AG09319 (cell line): ENCODE measurements around the gene MTFP1.
"Not testable (repeated sequence)": the region's sequence is repeated elsewhere in the genome, so short reads cannot be mapped to it uniquely, and the experiment has no call there.

Source experiments
- DNase-seq: peaks from one replicate; pipeline ENCODE4 v3.0.0-alpha.2; 2010; ENCODE audit warnings: low read depth; ENCODE audit errors: extremely low read depth
- TF ChIP-seq, protein P1 (sequence below): IDR thresholded peaks from 2 replicates; pipeline ENCODE4 v1.5.1; 2011; ENCODE audit warnings: low read depth, mild to moderate bottlenecking, inconsistent platforms, low read length, moderate library complexity

The MTFP1 gene

DNA sequence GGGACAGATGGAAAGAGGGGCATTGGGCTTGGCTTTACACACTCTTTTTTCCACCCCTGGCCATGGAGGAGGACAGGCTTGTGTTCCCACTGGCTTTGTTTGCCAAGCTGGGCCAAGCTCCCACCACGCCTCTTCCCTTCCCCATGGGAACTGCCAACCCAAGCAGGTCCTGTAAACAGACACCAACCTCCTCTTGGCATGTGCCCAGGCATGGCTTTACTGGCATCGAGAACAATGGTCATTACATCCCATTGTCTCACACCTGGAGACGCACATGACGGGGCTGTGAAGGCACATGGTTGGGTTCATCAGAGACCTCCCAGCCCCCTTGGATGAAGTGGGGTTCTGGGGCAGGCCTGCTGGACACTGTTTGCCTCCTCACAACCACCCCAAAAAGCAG, 34.6 kb downstream of the MTFP1 start:
- TF ChIP-seq, protein P1, sequence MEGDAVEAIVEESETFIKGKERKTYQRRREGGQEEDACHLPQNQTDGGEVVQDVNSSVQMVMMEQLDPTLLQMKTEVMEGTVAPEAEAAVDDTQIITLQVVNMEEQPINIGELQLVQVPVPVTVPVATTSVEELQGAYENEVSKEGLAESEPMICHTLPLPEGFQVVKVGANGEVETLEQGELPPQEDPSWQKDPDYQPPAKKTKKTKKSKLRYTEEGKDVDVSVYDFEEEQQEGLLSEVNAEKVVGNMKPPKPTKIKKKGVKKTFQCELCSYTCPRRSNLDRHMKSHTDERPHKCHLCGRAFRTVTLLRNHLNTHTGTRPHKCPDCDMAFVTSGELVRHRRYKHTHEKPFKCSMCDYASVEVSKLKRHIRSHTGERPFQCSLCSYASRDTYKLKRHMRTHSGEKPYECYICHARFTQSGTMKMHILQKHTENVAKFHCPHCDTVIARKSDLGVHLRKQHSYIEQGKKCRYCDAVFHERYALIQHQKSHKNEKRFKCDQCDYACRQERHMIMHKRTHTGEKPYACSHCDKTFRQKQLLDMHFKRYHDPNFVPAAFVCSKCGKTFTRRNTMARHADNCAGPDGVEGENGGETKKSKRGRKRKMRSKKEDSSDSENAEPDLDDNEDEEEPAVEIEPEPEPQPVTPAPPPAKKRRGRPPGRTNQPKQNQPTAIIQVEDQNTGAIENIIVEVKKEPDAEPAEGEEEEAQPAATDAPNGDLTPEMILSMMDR, result no peak
- no peak for DNase-seq

DNA sequence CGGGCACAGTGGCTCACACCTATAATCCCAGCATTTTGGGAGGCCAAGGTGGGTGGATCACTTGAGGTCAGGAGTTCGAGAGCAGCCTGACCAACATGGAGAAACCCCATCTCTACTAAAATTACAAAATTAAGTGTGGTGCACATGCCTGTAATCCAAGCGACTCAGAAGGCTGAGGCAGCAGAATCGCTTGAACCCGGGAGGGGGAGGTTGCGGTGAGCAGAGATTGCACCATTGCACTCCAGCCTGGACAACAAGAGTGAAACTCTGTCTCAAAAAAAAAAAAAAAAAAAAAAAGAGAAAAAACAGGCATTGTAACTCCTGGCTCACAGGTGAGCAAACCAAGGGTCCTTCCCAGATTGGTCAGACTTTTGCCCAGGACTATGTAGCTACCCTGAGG, 35.0 kb downstream of the MTFP1 start:
- DNase-seq, result not testable (repeated sequence)

DNA sequence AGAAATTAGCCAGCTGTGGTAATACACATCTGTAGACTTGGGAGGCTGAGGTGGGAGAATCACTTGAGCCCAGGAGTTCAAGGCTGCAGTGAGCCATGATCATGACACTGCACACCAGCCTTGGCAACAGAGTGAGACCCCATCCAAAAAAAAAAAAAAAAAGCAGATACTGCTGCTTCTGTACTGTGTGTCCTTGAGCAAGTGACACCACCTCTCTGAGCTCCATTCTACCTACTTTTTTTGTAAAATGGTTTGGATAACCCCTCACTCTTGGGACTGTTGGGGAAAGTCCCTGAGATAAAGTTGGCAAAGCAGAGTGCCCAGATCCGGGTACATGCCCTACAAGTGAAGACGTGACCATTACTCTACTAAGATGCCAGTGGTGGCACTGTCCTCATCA, 43.6 kb downstream of the MTFP1 start:
- TF ChIP-seq, protein P1, result no peak
- DNase-seq, result no peak

DNA sequence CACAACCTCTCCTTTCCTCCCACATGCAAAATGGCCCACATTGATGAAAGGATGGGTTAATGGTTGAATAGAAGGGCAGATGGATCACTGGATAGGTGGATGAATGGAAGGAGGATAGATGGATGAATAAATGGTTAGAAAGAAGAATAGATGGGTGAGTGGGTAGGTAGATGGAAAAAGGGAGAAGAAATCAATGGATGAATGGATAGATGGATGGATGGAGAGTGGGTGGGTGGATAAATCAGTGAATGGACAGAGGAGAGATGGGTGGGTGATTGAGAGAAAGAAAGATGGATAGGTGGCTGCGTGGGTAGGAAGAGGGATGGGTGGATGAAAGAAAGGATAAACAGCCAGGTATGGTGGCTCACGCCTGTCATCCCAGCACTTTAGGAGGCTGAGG, 45.1 kb downstream of the MTFP1 start:
- TF ChIP-seq, protein P1, result no peak

DNA sequence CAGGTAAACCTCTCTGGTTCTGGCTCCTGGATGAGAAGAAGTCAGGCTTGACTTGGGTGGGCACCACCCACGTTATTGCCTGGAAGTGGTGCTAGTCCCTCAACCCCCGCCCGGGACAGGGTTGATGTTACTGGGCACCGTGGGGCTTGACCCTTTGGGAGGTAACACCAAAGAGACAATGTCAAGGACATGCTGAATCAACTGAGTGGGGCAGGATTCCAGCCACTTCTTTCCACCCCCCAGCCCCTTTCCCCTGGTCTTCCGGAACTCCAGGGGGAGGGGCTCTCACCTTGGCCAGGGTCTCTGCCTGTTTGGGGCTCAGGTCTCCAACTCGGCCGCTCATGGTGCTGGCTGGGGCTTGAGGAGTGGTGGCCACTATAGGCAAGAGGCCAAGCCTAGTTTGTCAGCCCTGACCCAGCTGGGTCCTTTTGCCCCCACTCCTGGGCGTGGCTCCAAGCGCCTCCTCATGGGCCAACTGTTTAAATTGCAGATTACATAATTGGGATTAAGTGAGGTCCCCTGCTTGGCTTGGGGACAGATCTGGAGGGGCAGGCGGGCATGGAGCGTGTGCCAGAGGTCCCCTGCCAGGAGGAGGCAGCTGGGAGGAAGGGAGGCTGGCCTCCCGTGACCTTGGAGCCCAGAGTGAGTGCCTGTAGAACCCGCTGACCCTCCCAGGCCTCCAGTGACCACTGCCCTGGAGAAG, 46.2 kb downstream of the MTFP1 start, which contains the start of gene SEC14L3:
Gene SEC14L3 (minus strand): TSS at position 402 of the 703 bp plus-strand sequence. CDS start 59 bp downstream, at position 343.
- TF ChIP-seq, protein P1, result no peak
- no peak for DNase-seq

More for the DNA sequence above, 45.1 kb downstream of the MTFP1 start:
- DNase-seq, result no peak

DNA sequence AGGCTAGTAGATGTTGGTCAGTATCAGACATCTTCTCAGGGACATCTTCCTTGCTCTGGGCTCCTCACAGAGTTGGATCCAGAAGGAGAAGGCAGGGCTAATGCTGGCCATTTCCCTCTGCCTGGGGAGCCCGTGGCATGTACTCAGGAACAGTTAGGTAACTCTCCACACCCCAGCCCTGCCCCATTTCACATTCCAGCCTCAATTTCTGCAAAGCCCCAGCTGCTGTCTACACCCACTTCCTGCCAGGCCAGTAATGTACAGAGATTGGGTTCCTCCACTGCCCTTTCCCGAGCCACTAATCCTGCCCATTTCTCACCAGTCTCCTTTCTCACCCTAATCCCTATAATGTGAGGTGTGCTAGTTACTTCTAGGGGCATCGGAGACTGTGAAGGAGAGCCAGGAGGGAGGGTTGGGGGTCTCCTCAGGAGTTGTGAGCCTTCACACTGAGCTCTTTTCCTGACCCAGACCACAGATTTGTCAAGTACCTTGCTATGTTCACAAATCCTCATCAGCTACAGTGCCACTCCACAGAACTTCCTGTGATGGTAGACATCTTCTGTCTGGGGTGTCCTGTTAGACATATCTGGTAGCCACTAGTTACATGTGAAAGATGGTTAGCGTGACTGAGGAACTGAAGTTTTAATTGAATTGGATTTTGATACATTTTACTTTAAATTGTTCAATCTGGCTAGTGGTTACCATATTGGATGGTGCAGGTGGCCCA, 47.6 kb downstream of the MTFP1 start:
- TF ChIP-seq, protein P1, result no peak
- DNase-seq, result no peak

DNA sequence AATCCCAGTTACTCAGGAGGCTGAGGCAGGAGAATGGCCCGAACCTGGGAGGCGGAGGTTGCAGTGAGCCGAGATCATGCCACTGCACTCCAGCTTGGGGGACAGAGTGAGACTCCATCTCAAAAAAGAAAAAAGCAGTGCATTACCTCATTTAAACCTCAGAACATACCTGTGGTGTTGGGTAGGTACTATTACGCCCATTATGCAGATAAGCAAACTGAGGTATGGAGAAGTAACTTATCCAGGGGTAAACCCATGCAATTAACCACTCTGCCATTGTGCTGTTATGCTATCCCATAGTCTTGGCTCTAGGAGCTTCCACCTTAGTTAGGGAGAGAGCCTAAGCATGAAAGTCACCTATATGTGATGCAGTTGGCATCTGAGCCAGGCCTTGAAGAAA, 48.6 kb downstream of the MTFP1 start:
- no peak for DNase-seq
- TF ChIP-seq, protein P1, result no peak
